Heart left ventricle (tissue), 13 donors: Measurements from ENCODE around the gene PCSK5.

Experiments used
- CTCF ChIP-seq, 12 donors: fragments of 200-600 bp; sonication (generic) in 4 of 12; IDR thresholded peaks; one replicate each; pipeline versions ENCODE4 v1.5.0 to v1.8.0; 2018 to 2022; ENCODE audit warnings: antibody characterized with exemption in 12 of 12, mild to moderate bottlenecking in 5 of 12
- POLR2A ChIP-seq, 2 donors: fragments of 450-650 bp; IDR thresholded peaks; one replicate each; pipeline ENCODE4 v1.6.1; 2017; ENCODE audit warnings: antibody characterized with exemption in 2 of 2, mild to moderate bottlenecking in 2 of 2, moderate library complexity in 2 of 2
- donor health status: ischemic (EF 13 %, LVEDD 7.1; RV severe dilation, severe dysfunction).
- donor health status: DM: no; HTN: yes; CAD: no.
- donor health status: DM: no; HTN: no; CAD: no.
- donor health status: ischemic (EF 25% LVEDD 6.9; RV normal size, moderate dysfunction).
- donor health status: ischemic (EF 25% LVEDD 5.7; RV mildly dilated, moderate dysfunction).
- donor health status: ischemic (EF 35%, LVEDD 5.7; RV mildly dilated, moderate dysfunction).
- donor health status: nonischemic (EF 11% LVEDD 7.7; RV severe dilation, severe dysfunction).
- donor health status: DM: yes; HTN: yes; CAD: no.
- donor health status: PGD.
- donor health status: ischemic (EF 29% LVEDD 5.4; RV normal size, mild dysfunction).
- donor health status: nonischemic (EF 23%, LVEDD 6.1; RV moderate dilation, normal function).

- TF ChIP-seq CTCF (IDR thresholded peaks at IDR 0.05) (no peak), POLR2A (IDR thresholded peaks at IDR 0.05) (no peak)
Measured at GRCh38 chr9:76215066-76215465, 324.6 kb downstream of the PCSK5 start.
